NT2/D1 (cell line): ENCODE measurements around the gene SCAI.
"Not testable (repeated sequence)": the region's sequence is repeated elsewhere in the genome, so short reads cannot be mapped to it uniquely, and the experiment has no call there.

Experiments
- DNase-seq: peaks from one replicate; pipeline ENCODE4 v3.0.0-alpha.2; 2011; ENCODE audit warnings: low read depth, low spot score
- H3K27me3 ChIP-seq: 2 replicates; pipeline ENCODE4 v1.6.0; 2011; ENCODE audit warnings: mild to moderate bottlenecking; ENCODE audit not compliant: insufficient read length, insufficient read depth
- H3K36me3 ChIP-seq: 2 replicates; pipeline ENCODE4 v1.6.1; 2011; ENCODE audit warnings: mild to moderate bottlenecking, low read length, mixed read lengths; ENCODE audit not compliant: insufficient read depth, insufficient read length
- H3K4me1 ChIP-seq: 2 replicates; pipeline ENCODE4 v1.5.1; 2011; ENCODE audit not compliant: insufficient read depth, insufficient read length
- H3K4me3 ChIP-seq: 2 replicates; pipeline ENCODE4 v1.5.1; 2011; ENCODE audit warnings: low read depth; ENCODE audit not compliant: insufficient read length
- H3K9ac ChIP-seq: 2 replicates; pipeline ENCODE4 v1.6.0; 2011; ENCODE audit warnings: low read depth; ENCODE audit not compliant: insufficient read length
- H3K9me3 ChIP-seq: 2 replicates; pipeline ENCODE4 v1.5.1; 2011; ENCODE audit warnings: mild to moderate bottlenecking, low read length; ENCODE audit not compliant: insufficient read depth
- SUZ12 ChIP-seq: IDR thresholded peaks from 2 replicates; pipeline ENCODE4 v1.6.1; 2011; ENCODE audit not compliant: insufficient read length, insufficient read depth; ENCODE audit errors: extremely low read depth
- YY1 ChIP-seq: IDR thresholded peaks from 2 replicates; pipeline ENCODE4 v1.6.1; 2011; ENCODE audit not compliant: insufficient read length, insufficient read depth
- ZNF274 ChIP-seq: IDR thresholded peaks from 2 replicates; pipeline ENCODE4 v1.6.1; 2011; ENCODE audit warnings: mild to moderate bottlenecking, low read depth, low read length

Gene SCAI

GRCh38 chr9:125134976-125135375, 8.4 kb downstream of the SCAI start:
- no peaks in the 10 kb centered on the region for H3K9me3 ChIP-seq
- TF ChIP-seq SUZ12: no peak
- no peak for TF ChIP-seq YY1
- no peak for TF ChIP-seq ZNF274
- peaks cover 6% of the 10 kb centered on the region for H3K36me3 ChIP-seq
- H3K27me3 ChIP-seq: no peaks in the 10 kb centered on the region
- no peak overlapping the region for H3K9ac ChIP-seq
- no peaks in the 10 kb centered on the region for H3K4me1 ChIP-seq
- H3K4me3 ChIP-seq: no peak overlapping the region
- no peak for DNase-seq

GRCh38 chr9:125133403-125134329, 9.7 kb downstream of the SCAI start:
- no peak for TF ChIP-seq SUZ12
- TF ChIP-seq YY1: no peak
- no peak for TF ChIP-seq ZNF274
- H3K4me3 ChIP-seq: no peak overlapping the region
- H3K36me3 ChIP-seq: peaks cover 2% of the 10 kb centered on the region
- H3K27me3 ChIP-seq: no peaks in the 10 kb centered on the region
- no peak overlapping the region for H3K9ac ChIP-seq
- no peak for DNase-seq
- H3K4me1 ChIP-seq: no peaks in the 10 kb centered on the region
- H3K9me3 ChIP-seq: no peaks in the 10 kb centered on the region

GRCh38 chr9:125131778-125132177, 11.6 kb downstream of the SCAI start:
- DNase-seq: no peak
- Histone ChIP-seq H3K36me3 (peaks cover 2% of the 10 kb centered on the region), H3K27me3 (no peaks in the 10 kb centered on the region), H3K9me3 (no peaks in the 10 kb centered on the region), H3K4me1 (no peaks in the 10 kb centered on the region), H3K4me3 (no peak overlapping the region), H3K9ac (no peak overlapping the region)
- no peak for TF ChIP-seq YY1
- no peak for TF ChIP-seq ZNF274
- TF ChIP-seq SUZ12: no peak

GRCh38 chr9:125126019-125126746, 17.1 kb downstream of the SCAI start:
- Histone ChIP-seq H3K27me3 (no peaks in the 10 kb centered on the region), H3K36me3 (no peaks in the 10 kb centered on the region), H3K9me3 (no peaks in the 10 kb centered on the region), H3K4me1 (no peaks in the 10 kb centered on the region), H3K9ac (no peak overlapping the region), H3K4me3 (no peak overlapping the region)
- DNase-seq: no peak
- TF ChIP-seq ZNF274 (no peak), YY1 (no peak), SUZ12 (no peak)

GRCh38 chr9:125125523-125125922, 17.8 kb downstream of the SCAI start:
- Histone ChIP-seq H3K36me3 (no peaks in the 10 kb centered on the region), H3K9me3 (no peaks in the 10 kb centered on the region), H3K9ac (no peak overlapping the region), H3K4me1 (no peaks in the 10 kb centered on the region), H3K27me3 (no peaks in the 10 kb centered on the region), H3K4me3 (no peak overlapping the region)
- TF ChIP-seq ZNF274: no peak
- TF ChIP-seq YY1: no peak
- TF ChIP-seq SUZ12: no peak
- no peak for DNase-seq

GRCh38 chr9:125121146-125121545, 22.2 kb downstream of the SCAI start:
- H3K4me3 ChIP-seq: no peak overlapping the region
- no peaks in the 10 kb centered on the region for H3K9me3 ChIP-seq
- H3K27me3 ChIP-seq: no peaks in the 10 kb centered on the region
- TF ChIP-seq YY1 (no peak), SUZ12 (no peak), ZNF274 (no peak)
- no peak overlapping the region for H3K9ac ChIP-seq
- peaks cover 3% of the 10 kb centered on the region for H3K36me3 ChIP-seq
- no peaks in the 10 kb centered on the region for H3K4me1 ChIP-seq
- DNase-seq: no peak

GRCh38 chr9:125119643-125120286, 23.6 kb downstream of the SCAI start:
- H3K4me1 ChIP-seq: no peaks in the 10 kb centered on the region
- no peak for DNase-seq
- no peak overlapping the region for H3K4me3 ChIP-seq
- peaks cover 3% of the 10 kb centered on the region for H3K36me3 ChIP-seq
- no peaks in the 10 kb centered on the region for H3K9me3 ChIP-seq
- TF ChIP-seq ZNF274 (no peak), YY1 (no peak), SUZ12 (no peak)
- H3K9ac ChIP-seq: no peak overlapping the region
- H3K27me3 ChIP-seq: no peaks in the 10 kb centered on the region

- H3K4me3 ChIP-seq, H3K9ac ChIP-seq, DNase-seq, H3K36me3 ChIP-seq, H3K27me3 ChIP-seq, H3K4me1 ChIP-seq: not testable (repeated sequence)
- peaks cover 10% of the 10 kb centered on the region for H3K9me3 ChIP-seq
These were observed 24.6 kb downstream of the SCAI start for GRCh38 chr9:125118696-125119095.

- not testable (repeated sequence) for H3K36me3 ChIP-seq
These were observed 28.8 kb downstream of the SCAI start for GRCh38 chr9:125114503-125114902.

More at GRCh38 chr9:125114503-125114902, 28.8 kb downstream of the SCAI start:
- H3K4me3 ChIP-seq, H3K9ac ChIP-seq, DNase-seq, H3K27me3 ChIP-seq, H3K4me1 ChIP-seq: not testable (repeated sequence)
- H3K9me3 ChIP-seq: peaks cover 38% of the 10 kb centered on the region
